ENCODE measurements around the gene DTX3.

- TF ChIP-seq CTCF (IDR thresholded peaks at IDR 0.05) (no peak), POLR2AphosphoS5 (IDR thresholded peaks at IDR 0.05) (no peak), POLR2A (IDR thresholded peaks at IDR 0.05) (no peak)
Measured at GRCh38 chr12:57582440-57582839, 22.2 kb upstream of the DTX3 start.

Data from breast epithelium (tissue), 3 donors.